CD4-positive, alpha-beta T cell treated with Interleukin-17A for 4 hours (primary cell): ENCODE results near the gene PLD5.

ENCODE experiments used
- DNase-seq: peaks from one replicate; pipeline ENCODE4 v3.0.0-alpha.2; 2020; ENCODE audit warnings: mixed read lengths

Gene PLD5

GRCh38 chr1:242524571-242525359 is at the start of gene PLD5:
PLD5 (minus strand) TSS chr1:242524697.
- DNase-seq = peak; percentile 3

GRCh38 chr1:242569867-242570266 is 45.4 kb upstream of the PLD5 start:
- DNase-seq = no peak

- no peak for DNase-seq
These were observed 44.2 kb upstream of the PLD5 start for GRCh38 chr1:242568666-242569065.

GRCh38 chr1:242567596-242567995 is 43.1 kb upstream of the PLD5 start:
- no peak for DNase-seq

GRCh38 chr1:242556759-242557158 is 32.3 kb upstream of the PLD5 start:
- DNase-seq = no peak

GRCh38 chr1:242556276-242556675 is 31.8 kb upstream of the PLD5 start:
- no peak for DNase-seq

- no peak for DNase-seq
These were observed 30.1 kb upstream of the PLD5 start for GRCh38 chr1:242554577-242554976.

- no peak for DNase-seq
These were observed 22.6 kb upstream of the PLD5 start for GRCh38 chr1:242546849-242547729.

GRCh38 chr1:242546441-242546840 is 21.9 kb upstream of the PLD5 start:
- DNase-seq = no peak

- no peak for DNase-seq
These were observed 19.6 kb upstream of the PLD5 start for GRCh38 chr1:242544071-242544470.

- no peak for DNase-seq
These were observed 17.8 kb upstream of the PLD5 start for GRCh38 chr1:242542271-242542670.

GRCh38 chr1:242535986-242536385 is 11.5 kb upstream of the PLD5 start:
- DNase-seq = no peak

GRCh38 chr1:242534753-242535152 is 10.3 kb upstream of the PLD5 start:
- DNase-seq = no peak

GRCh38 chr1:242530761-242531160 is 6.3 kb upstream of the PLD5 start:
- DNase-seq = no peak

GRCh38 chr1:242525769-242526168 is 1.3 kb upstream of the PLD5 start:
- DNase-seq = no peak

GRCh38 chr1:242525360-242525722 is 844 bp upstream of the PLD5 start:
- DNase-seq = no peak

- DNase-seq = no peak
These were observed 552 bp downstream of the PLD5 start for GRCh38 chr1:242523719-242524570.

GRCh38 chr1:242522996-242523718 is 1.3 kb downstream of the PLD5 start:
- no peak for DNase-seq

GRCh38 chr1:242522304-242522945 is 2.1 kb downstream of the PLD5 start:
- DNase-seq = no peak

GRCh38 chr1:242515555-242515954 is 8.9 kb downstream of the PLD5 start:
- DNase-seq = no peak

GRCh38 chr1:242506724-242507123 is 17.8 kb downstream of the PLD5 start:
- DNase-seq = no peak

GRCh38 chr1:242489545-242489944 is 35.0 kb downstream of the PLD5 start:
- DNase-seq = no peak
